Measurements from ENCODE around the gene TRIP12. TPM values are rescaled to one million over a fixed set of nuclear protein-coding genes. Genes with fewer than 3 reads are reported as not detected.

Gene TRIP12
- total RNA-seq, 1 donor from 2014 or later = 191 TPM

GRCh38 chr2:229821316-229821715, 100.5 kb downstream of the TRIP12 start:
- DNase-seq (ENCODE audit: extremely low spot score, unreplicated experiment) = no peak
- H3K4me1 Mint-ChIP-seq (ENCODE audit: unreplicated experiment) = no peaks in the 10 kb centered on the region
- no peak for TF ChIP-seq CTCF (conservative IDR thresholded peaks at IDR 0.05)
- H3K27me3 Mint-ChIP-seq = no peaks in the 10 kb centered on the region
- no peaks in the 10 kb centered on the region for H3K9me3 Mint-ChIP-seq
- no peak overlapping the region for H3K27ac Mint-ChIP-seq
- no peak overlapping the region for H3K4me3 Mint-ChIP-seq
- H3K36me3 Mint-ChIP-seq = peaks cover 35% of the 10 kb centered on the region

- H3K4me1 Mint-ChIP-seq (ENCODE audit: unreplicated experiment) = no peaks in the 10 kb centered on the region
- H3K36me3 Mint-ChIP-seq = peaks cover 24% of the 10 kb centered on the region
- H3K27me3 Mint-ChIP-seq = no peaks in the 10 kb centered on the region
These were observed 103.6 kb downstream of the TRIP12 start for GRCh38 chr2:229818230-229818629.

GRCh38 chr2:229815858-229816257, 106.0 kb downstream of the TRIP12 start:
- no peak for DNase-seq (ENCODE audit: extremely low spot score, unreplicated experiment)

More at GRCh38 chr2:229818230-229818629, 103.6 kb downstream of the TRIP12 start:
- Mint-ChIP-seq H3K9me3 (no peaks in the 10 kb centered on the region), H3K4me3 (no peak overlapping the region), H3K27ac (no peak overlapping the region)
- DNase-seq (ENCODE audit: extremely low spot score, unreplicated experiment) = no peak
- no peak for TF ChIP-seq CTCF (conservative IDR thresholded peaks at IDR 0.05)

GRCh38 chr2:229815342-229815741, 106.5 kb downstream of the TRIP12 start:
- H3K4me3 Mint-ChIP-seq = no peak overlapping the region
- no peaks in the 10 kb centered on the region for H3K9me3 Mint-ChIP-seq
- no peak for TF ChIP-seq CTCF (conservative IDR thresholded peaks at IDR 0.05)
- no peak overlapping the region for H3K27ac Mint-ChIP-seq
- no peaks in the 10 kb centered on the region for H3K27me3 Mint-ChIP-seq
- DNase-seq (ENCODE audit: extremely low spot score, unreplicated experiment) = no peak
- no peaks in the 10 kb centered on the region for H3K4me1 Mint-ChIP-seq (ENCODE audit: unreplicated experiment)
- peaks cover 15% of the 10 kb centered on the region for H3K36me3 Mint-ChIP-seq

More at GRCh38 chr2:229815858-229816257, 106.0 kb downstream of the TRIP12 start:
- Mint-ChIP-seq H3K4me1 (ENCODE audit: unreplicated experiment) (no peaks in the 10 kb centered on the region), H3K9me3 (no peaks in the 10 kb centered on the region), H3K4me3 (no peak overlapping the region), H3K27ac (no peak overlapping the region), H3K36me3 (peaks cover 15% of the 10 kb centered on the region), H3K27me3 (no peaks in the 10 kb centered on the region)
- no peak for TF ChIP-seq CTCF (conservative IDR thresholded peaks at IDR 0.05)

GRCh38 chr2:229810786-229811185, 111.0 kb downstream of the TRIP12 start:
- H3K27ac Mint-ChIP-seq = no peak overlapping the region
- no peak overlapping the region for H3K4me3 Mint-ChIP-seq
- no peaks in the 10 kb centered on the region for H3K4me1 Mint-ChIP-seq (ENCODE audit: unreplicated experiment)
- DNase-seq (ENCODE audit: extremely low spot score, unreplicated experiment) = no peak
- H3K27me3 Mint-ChIP-seq = no peaks in the 10 kb centered on the region
- H3K9me3 Mint-ChIP-seq = no peaks in the 10 kb centered on the region
- TF ChIP-seq CTCF (conservative IDR thresholded peaks at IDR 0.05) = no peak
- H3K36me3 Mint-ChIP-seq = peaks cover 18% of the 10 kb centered on the region

- Mint-ChIP-seq H3K4me3 (no peak overlapping the region), H3K27ac (no peak overlapping the region), H3K4me1 (ENCODE audit: unreplicated experiment) (no peaks in the 10 kb centered on the region), H3K27me3 (no peaks in the 10 kb centered on the region), H3K9me3 (no peaks in the 10 kb centered on the region), H3K36me3 (peaks cover 22% of the 10 kb centered on the region)
- no peak for DNase-seq (ENCODE audit: extremely low spot score, unreplicated experiment)
- TF ChIP-seq CTCF (conservative IDR thresholded peaks at IDR 0.05) = no peak
These were observed 116.2 kb downstream of the TRIP12 start for GRCh38 chr2:229805559-229805958.
